Stimulated activated CD8-positive, alpha-beta memory T cell treated with anti-CD3 and anti-CD28 coated beads, Interleukin-7, amount 100 ng/mL, for 1 hour (primary cell): Measurements from ENCODE around the gene KIF13A.
"Not testable (repeated sequence)": the region's sequence is repeated elsewhere in the genome, so short reads cannot be mapped to it uniquely, and the experiment has no call there.

Source experiments
- DNase-seq, 2 donors: peaks; one replicate each; pipeline ENCODE4 v3.0.0-alpha.2; 2020; ENCODE audit warnings: low read depth in 2 of 2

Gene KIF13A

DNA sequence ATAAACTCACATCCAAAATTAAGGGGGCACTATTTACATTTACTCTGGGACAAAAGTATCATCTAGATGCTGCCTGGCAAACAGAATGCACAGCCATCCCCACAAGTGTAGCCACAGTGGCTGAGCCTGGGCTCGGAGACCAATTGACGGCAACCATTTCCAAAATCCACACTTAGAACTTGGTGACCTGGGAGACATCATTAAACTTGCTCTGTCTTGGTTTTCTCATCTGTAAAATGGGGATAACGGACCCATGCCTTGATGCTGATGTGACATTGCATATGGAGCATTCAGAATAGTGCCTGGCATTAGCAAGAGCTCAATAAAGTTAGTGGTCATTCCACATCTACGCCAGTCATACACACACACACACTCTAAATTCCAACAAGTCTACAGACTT, 140.7 kb downstream of the KIF13A start:
- DNase-seq, result no peak

DNA sequence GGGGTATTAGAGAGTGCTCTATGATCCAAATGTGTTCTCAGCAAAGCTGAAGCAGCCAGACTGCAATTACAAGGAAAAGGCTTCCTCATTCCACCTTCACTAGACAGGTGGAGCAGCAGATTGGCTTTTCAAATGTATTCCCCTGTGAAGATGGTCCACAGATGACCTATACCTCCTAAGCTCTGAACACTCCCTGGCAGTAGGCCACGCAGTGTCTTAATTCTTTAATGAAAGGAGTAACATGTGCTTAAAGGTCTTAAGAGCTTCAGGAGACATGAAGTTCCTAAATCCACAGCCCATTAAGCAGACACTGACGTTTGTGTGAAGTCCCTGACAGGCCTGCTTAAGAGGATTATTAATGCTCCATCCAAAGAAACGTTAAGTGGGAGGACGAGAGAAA, 141.8 kb downstream of the KIF13A start:
- no peak for DNase-seq

DNA sequence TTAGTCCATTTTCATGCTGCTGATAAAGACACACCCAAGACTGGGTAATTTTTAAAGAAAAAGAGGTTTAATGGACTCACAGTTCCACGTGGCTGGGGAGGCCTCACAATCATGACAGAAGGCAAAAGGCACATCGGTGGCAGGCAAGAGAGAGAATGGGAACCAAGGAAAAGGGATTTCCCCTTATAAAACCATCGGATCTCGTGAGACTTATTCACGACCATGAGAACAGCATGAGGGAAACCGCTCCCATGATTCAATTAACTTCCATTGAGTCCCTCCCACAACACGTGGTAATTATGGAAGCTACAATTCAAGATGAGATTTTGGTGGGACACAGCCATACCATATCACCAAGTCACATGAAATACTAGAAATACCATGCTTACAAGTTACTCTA, 142.5 kb downstream of the KIF13A start:
- not testable (repeated sequence) for DNase-seq

DNA sequence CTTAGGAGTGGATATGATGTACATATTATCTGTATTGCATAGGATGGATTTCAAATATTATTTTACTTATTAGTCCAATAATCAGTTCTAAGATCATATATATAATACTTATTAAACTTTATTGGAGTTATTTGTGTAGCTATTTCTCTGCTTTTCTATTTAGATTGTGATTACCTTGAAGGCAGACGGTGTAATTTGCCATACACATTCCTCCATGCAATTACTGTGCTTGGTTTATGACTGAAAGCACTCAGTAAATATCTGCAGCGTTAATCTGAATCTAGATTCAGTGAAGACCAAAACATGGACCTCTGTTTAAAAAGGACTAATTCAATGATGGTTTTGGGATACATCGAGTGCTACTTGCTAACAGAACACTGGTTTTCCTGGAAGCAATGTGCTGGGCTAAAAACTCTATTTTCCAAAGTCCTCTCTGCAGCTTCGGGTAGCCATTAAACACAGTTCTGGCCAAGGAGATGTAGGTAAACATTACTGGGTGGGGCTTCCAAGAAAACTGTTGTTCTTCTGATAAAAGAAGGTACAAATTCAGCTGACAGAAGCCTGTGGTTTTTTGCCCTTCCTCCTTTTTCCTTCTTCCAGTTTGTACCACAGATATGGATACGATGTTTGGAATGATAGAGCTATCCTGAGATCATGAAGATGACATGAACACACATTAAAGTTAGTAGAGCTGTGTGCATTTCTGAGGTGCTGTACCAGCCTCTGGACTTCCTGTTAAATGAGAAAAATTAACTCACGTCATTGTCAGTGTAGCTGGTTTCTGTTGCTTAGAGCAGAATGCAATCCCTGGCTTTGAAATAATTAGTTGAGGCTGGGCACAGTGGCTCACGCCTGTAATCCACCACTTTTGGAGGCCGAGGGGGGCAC, 144.3 kb downstream of the KIF13A start:
- DNase-seq, result no peak

DNA sequence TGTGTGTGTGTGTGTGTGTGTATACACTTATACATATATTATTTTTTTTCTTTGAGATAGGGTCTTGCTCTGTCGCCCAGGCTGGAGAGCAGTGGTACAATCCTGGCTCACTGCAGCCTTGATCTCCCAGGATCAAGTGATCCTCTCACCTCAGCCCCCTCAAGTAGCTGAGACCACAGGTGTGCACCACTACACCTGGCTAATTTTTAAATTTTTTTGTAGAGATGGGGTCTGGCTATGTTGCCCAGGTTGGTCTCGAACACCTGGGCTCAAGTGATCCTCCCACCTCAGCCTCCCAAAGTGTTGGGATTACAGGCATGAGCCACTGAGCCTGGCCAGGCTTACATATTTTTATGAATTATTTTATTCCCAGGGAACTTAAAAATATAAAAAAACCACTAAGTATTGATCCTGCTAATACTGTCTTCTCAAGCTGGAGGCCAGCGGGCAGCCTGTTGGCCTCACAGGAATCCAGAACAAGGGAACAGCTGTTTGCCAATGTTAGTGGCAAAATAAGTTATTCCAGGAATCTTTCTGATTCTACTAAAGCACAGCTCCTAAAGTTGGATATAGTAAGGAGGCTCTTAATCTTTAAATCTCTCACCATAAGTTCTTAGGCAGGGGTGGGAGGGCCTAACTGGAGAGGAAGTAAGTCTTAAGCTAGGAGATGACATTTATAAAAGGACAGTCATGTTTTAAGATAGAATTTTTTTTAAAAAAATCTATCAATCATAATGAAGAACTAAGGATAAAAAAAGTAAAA, 145.2 kb downstream of the KIF13A start:
- DNase-seq, result no peak

DNA sequence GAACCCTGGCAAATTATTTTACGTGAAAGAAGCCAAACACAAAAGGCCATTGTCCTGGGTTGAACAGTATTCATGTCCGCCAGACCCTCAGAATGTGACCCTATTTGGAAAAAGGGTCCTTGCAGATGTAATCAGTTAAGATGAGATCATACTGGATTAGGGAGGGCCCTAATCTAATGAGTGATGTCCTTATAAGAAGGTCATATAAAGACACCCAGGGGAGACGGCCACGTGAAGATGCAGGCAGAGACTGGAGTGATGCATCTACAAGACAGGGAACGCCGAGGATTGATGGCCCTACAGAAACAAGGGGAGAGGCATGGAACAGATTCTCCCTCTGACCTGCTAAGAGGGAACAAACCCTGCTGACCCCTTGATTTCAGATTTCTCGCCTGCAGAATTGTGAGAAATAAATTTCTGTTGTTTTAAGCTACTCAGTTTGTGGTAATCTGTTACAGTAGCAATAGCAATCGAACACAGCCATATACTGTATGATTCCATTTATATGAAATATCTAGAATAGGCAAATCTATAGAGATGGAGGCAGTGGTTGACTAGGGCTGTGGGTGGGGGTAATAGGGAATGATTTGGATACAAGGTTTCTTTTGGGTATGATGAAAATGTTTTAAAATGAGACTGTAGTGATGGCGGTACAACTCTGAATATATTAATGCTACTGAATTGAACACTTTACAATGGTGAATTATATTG, 147.8 kb downstream of the KIF13A start:
- DNase-seq, result no peak

DNA sequence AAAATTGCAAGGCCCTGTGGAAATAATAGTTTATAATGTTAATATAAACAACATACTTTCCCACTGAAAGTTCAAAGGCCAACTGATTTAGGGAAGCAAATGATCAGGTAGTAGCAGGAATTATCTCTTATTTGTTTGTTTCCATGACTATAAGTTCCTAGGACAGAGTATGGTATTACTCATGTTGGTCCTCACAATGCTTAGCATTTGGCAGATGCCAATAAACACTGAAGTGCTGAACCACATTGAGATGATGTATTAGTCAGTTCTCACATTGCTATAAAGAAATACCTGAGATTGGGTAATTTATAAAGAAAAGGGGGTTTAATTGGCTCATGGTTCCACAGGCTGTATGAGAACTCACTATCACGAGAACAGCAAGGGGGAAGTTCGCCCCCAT, 151.1 kb downstream of the KIF13A start:
- no peak for DNase-seq

DNA sequence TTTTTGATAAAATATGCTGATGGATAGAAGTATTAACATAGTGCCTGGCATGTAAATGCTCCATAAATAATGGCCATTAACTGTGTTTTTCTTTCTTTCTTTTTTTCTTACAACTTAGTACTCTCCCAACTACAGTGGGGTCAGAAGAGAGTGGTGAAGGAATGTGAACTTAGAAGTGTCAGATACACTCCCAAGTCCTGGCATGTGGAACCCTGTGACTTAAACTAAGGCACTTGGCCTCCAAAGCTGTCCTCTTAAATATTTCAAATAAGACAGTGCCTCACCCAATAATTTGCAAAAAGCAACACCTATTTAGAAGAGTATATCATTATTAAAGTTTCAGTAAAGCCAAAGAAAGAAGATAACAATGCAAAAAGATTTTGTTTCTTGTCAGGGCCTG, 151.7 kb downstream of the KIF13A start:
- no peak for DNase-seq

DNA sequence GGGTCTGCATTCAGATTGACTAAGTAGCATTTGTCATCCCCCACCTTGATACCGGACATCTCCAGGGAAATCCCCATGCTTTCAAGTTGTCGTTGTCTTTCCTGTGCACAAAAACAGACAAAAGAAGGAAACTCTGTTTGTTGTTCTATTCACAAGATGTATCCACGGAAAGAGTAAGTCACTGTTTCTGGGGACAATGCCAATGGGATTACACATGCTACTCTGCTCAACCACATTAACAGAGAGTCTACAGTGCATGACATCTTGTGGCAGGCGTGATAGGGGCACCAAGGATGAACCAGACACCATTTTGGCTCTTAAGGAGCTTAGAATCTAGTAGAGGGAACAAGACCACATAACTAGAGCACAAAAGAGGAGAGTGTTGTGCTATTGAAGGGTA, 156.3 kb downstream of the KIF13A start:
- no peak for DNase-seq

DNA sequence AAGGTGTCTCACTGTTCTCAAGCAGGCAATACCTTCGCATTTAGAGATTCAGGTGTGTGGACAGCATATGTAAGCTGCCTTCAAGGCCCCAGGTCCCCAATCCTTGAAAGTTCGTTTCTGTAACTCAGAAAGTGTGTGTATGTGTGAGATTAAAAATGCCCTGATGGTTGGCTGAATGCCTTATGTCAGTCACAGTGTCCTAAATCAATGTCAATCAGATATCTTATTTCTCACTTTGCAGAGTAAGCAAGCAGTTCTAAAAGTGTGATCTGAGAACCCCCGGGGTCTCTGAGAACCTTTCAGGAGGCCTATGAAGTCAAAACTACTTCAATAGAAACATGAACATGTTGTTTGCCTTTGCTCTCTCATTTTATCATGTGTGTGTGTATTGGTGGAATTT, 157.5 kb downstream of the KIF13A start:
- DNase-seq, result no peak

DNA sequence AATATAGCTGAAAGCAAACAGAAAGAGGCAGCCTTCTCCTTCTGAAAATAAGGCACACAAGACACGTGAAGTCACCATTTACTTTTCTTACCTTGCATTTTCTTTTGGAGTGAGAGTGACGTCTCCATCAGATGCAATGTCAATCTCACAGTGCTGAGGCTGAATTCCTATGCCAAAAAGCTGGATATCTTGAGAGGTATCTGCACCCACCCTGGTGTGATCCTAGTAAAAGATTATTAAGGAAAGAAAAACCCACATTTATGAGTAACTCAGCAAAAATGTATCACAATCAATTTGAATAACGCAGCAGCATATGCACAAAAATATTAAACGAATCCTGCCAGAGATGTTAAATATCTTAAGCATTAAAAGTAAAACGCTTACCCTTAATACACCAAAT, 159.3 kb downstream of the KIF13A start:
- DNase-seq, result no peak

DNA sequence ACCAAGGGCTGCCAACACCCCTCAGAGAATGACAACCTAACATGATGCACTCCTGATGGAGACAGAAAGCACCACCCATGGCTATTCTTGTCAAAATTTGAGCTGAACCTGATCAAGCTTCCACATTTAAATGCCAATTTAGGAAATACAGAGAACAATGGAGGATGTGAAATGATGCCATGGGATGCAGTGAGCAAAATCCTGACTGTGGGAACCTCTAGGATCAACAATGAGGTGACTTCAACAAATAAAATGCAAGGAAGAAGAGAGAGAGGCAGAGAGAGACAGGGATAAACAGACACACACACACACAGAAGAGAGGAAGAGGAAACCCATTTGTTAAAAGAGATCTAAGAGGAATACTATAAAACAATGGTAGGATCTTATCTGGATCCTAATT, 161.1 kb downstream of the KIF13A start:
- DNase-seq, result no peak

DNA sequence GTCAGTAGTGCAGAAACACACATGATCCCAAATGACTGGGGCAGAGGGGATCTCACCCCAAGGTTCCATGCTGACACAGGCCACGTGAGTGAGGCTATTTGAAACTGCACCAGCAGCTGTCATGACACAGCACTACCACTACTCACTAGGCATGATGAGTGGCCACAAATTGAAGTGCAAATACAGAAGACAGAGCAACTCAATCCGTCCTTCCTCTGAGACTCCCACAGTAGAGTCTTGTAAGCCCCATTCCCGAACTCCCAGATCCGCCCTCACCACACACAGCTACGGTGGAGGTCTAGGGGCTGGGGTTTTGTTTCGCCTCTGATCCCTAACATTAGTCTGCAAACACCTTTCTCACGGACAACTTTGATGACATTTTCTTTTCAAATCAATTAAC, 167.4 kb downstream of the KIF13A start:
- DNase-seq, result no peak

DNA sequence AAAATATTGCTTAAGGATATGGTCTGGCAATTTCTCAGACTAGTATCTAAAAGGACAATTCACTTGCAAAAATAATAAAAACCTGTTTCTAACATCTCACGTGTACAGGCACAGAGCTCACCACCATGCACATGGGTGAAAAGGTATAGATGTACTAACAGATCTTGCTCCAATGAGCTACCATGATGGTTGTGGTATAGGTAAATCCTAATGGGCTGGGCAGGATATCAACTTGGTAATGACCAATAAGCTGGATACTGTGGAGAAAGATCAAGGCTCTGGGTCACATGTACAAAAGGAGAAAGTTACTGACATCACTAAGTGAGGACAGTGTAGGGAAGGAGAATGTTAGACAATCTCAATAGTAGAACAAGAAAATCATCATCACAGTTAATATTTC, 169.7 kb downstream of the KIF13A start:
- no peak for DNase-seq

DNA sequence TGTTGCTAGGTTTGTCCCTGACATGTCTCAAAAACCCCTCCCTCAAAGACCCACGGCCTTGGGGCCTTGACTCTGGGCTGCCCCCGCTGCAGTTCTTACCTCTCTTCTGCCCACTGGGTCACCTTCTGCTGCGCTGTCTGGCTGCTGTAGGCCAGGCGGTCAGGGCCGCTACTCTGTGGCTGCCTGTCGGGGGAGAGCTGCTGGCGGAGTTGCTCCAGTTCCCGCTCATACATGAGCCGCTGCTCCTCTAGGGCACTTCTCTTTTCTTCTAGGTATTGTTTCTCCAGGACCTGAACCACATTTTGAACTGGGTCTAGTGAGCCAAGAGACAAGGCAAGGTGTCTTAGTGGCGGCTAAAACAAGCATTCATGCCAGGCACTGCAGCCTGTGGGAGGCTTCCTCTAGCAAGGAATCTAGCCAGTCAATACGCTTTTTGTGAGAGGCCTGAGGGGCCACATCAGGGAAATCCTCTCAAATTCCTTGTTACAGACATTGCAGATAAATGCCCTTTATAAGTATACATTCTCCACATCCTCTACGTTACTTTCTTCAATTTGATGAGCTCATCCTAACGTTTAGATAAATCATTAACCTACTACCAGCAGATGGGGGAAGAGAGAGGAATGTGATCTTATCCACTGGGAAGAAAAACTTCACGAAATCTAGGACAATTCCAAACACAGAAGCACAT, 170.4 kb downstream of the KIF13A start:
- DNase-seq, result no peak

DNA sequence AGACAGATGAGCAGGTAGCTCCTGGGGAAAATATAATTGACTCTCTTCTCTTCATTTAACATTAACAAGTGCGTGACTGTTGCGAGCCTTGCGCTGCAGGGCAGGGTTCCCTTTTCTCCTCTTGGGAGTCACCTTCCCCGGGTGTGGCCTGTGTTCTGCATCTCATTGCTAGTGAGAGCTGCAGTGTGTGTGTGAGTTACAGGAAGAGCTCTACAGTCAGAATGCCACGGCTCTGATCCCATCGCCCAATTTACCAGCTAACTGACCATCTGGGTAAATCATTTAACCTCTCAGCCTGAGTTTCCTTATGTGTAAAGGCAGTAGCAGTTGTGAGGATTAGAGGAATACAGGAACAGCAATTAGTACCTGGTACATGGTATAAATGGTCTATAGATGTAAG, 173.9 kb downstream of the KIF13A start:
- DNase-seq, result no peak

DNA sequence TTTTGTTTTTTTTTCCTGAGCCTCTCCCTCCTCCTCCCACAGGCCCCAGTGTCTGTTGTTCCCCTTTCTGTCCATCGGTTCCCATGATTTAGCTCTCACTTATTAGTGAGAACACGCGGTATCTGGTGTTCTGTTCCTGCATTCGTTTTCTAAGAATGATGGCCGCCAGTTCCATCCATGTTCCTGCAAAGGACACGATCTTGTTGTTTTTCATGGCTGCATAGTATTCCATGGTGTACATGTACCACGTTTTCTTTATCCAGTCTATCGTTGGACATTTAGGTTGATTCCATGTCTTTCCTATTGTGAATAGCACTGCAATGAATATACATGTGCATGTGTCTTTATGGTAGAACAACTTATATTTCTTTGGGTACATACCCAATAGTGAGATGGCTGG, 175.1 kb downstream of the KIF13A start:
- no peak for DNase-seq

DNA sequence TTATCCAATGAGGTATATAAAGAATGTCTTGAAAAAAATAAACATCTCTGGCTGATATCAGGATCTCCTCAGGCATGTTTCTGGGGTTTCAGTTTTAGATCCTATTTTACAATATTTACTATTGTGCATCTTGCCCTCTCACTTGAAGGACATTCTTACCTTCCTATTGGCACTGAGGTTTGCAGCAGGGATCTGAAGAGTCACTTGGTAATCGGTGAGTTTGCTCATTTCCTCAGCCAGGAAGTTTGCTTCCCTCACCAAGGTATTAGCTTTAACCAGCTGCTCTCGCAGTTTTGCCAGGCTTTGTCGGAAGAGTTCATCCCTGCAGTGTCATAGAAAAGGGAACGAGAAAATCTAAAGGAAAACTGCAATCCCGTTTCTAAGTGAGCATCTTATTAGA, 178.8 kb downstream of the KIF13A start:
- DNase-seq, result no peak

DNA sequence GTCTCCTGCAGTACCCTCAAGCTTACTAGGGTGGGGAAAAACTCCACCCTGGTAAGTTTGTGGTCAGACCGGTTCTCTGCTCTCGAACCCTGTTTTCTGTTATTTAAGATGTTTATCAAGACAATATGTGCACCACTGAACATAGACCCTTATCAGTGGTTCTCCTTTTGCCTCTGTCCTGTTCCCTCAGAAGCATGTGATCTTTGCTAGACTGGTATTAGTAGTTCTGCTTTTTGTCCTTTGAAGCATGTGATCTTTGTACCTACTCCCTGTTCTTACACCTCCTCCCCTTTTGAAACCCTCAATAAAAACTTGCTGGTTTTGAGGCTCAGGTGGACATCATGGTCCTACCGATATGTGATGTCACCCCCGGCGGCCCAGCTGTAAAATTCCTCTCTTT, 180.0 kb downstream of the KIF13A start:
- not testable (repeated sequence) for DNase-seq

DNA sequence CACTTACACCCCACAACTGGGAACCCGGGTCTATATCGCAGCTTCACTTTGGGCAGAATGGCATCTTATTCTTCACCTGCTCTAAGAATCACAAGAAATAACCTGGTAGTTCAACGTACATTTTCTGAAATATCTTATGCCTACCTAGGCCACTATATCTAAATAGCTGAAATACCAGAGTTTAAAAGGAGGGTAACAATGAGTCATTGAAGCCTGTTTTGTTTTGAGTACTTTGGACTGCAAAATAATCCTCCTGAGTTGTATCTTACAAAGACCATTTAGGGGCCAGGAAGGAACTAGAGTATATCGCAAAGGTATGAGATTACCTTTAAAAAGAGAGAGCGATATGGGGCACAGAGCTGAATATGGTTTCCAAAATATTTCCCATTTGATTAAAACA, 184.0 kb downstream of the KIF13A start:
- no peak for DNase-seq

DNA sequence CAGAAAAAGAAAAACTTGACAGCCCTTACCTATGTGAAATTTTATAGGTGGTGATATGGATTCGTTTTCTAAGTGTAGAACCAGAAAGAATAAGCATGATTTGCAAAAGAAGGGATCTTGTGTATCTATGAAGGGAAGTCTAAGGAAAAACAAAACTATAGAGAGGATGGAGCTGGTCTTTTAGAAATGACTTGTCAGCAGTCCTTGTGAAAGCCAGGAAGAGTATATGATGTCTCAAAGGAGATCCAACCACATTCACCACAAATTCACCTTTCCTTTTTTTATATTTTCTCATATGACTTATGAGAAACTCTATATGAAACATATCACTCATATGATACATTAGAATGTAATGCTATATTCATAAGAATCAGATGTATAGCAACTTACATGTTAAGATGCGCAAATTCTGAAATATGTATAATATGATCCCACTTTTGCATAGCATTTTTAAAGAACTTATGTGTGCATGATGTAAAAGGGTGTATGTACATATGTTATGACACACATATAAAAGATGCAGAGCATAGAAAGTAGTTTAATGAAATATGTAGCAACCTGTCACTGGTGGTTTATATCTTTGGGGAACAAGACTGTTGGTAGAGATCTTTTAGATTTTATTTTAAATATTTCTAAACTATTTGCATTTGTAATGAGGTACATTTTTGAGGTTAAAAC, 188.8 kb downstream of the KIF13A start:
- no peak for DNase-seq
